ENCODE measurements around the gene ANKS1B.

Gene ANKS1B

DNA sequence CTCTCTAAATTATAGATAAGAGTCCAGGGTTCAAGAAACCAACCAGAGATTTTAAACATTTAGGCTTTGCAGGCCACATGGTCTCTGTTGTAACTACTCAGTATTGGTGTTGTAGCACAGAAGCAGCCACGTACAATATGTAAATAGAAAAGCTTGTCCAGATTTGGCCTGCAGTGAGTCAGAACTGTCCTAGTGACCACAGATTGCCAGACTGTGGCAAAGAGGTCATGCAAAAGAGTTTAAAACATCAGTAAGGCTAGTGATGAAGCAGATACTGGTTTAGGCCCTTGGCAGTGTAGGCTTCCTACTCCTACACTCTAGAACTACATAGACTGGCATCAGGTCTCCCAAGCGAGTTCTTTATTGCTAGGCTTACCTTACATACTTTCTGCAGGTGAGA, 454.8 kb downstream of the ANKS1B start:
- H3K4me3 ChIP-seq (ENCODE audit: low read length), result no peak overlapping the region
- no peaks in the 10 kb centered on the region for H3K27me3 ChIP-seq (ENCODE audit: insufficient read depth, low read length)

DNA sequence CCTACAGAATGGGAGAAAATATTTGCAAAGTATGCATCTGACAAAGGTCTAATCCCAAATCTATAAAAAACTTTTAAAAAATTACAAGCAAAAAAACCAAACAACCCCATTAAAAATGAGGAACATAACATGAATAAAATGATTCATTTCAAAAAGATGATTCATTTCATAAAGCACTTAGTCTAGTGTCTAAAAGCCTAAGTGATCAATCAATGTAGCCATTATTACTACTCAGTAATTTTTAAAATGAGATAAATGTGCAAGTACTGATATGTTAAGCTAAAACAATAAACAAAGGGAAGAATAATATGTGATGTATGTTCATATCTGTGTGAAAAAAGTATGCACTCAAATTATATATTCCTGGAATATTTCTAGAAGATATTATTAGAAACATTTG, 456.3 kb downstream of the ANKS1B start:
- Histone ChIP-seq H3K9me3 (ENCODE audit: low read length) (no peaks in the 10 kb centered on the region), H3K36me3 (ENCODE audit: insufficient read depth, low read length) (no peaks in the 10 kb centered on the region), H3K4me3 (ENCODE audit: low read length) (no peak overlapping the region), H3K4me1 (ENCODE audit: insufficient read depth, low read length) (no peaks in the 10 kb centered on the region), H3K27me3 (ENCODE audit: insufficient read depth, low read length) (no peaks in the 10 kb centered on the region), H2AFZ (ENCODE audit: low read depth, low read length) (no peak overlapping the region)

More for the DNA sequence above, 454.8 kb downstream of the ANKS1B start:
- H2AFZ ChIP-seq (ENCODE audit: low read depth, low read length), result no peak overlapping the region
- H3K4me1 ChIP-seq (ENCODE audit: insufficient read depth, low read length), result no peaks in the 10 kb centered on the region
- H3K9me3 ChIP-seq (ENCODE audit: low read length), result no peaks in the 10 kb centered on the region
- H3K36me3 ChIP-seq (ENCODE audit: insufficient read depth, low read length), result no peaks in the 10 kb centered on the region

DNA sequence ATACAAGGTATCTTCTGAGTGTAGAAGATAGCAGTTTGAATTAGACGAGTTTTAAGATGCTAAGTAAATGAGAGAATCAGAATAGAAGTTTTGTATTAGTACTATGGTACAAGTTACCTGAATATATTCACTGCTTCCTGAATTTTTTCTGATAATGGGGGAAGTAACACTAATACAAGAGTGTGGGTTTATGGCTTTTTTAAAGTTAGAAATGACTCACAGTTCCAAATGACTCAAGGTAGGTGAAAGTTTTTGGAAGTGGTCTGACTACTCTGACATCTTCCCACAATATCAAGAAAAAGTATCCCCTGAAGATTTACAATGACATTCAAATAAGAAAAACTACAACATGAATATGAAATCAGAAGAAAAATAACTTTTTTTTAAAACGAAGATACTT, 460.9 kb downstream of the ANKS1B start:
- Histone ChIP-seq H3K9me3 (ENCODE audit: low read length) (no peaks in the 10 kb centered on the region), H3K36me3 (ENCODE audit: insufficient read depth, low read length) (no peaks in the 10 kb centered on the region), H3K27me3 (ENCODE audit: insufficient read depth, low read length) (no peaks in the 10 kb centered on the region), H3K4me1 (ENCODE audit: insufficient read depth, low read length) (no peaks in the 10 kb centered on the region), H3K4me3 (ENCODE audit: low read length) (no peak overlapping the region), H2AFZ (ENCODE audit: low read depth, low read length) (no peak overlapping the region)

DNA sequence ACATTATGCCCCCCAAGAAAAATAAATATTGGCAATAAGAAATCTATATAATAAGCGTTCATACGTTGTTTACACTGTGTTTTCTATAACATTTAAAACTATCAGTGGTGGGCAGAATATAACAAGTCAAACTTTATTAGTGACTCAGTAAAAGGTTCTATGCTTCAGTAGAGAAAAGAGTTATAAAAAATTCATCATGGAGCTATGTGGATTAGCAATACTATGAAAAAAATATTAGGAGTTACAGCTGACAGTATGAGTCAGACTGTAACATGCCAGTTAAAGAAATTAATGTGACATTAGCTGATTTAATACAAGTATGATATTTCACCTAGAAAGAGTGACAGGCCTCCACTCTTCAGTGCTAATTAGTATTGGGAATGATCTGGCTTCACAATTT, 462.3 kb downstream of the ANKS1B start:
- H3K4me1 ChIP-seq (ENCODE audit: insufficient read depth, low read length), result no peaks in the 10 kb centered on the region

GRCh38 chr12:99521664-99522063, 463.1 kb downstream of the ANKS1B start:
- Histone ChIP-seq H3K4me1 (ENCODE audit: insufficient read depth, low read length) (no peaks in the 10 kb centered on the region), H3K4me3 (ENCODE audit: low read length) (no peak overlapping the region), H3K36me3 (ENCODE audit: insufficient read depth, low read length) (no peaks in the 10 kb centered on the region), H3K27me3 (ENCODE audit: insufficient read depth, low read length) (no peaks in the 10 kb centered on the region), H3K9me3 (ENCODE audit: low read length) (no peaks in the 10 kb centered on the region), H2AFZ (ENCODE audit: low read depth, low read length) (no peak overlapping the region)

More for the DNA sequence above, 462.3 kb downstream of the ANKS1B start:
- Histone ChIP-seq H3K9me3 (ENCODE audit: low read length) (no peaks in the 10 kb centered on the region), H3K4me3 (ENCODE audit: low read length) (no peak overlapping the region), H2AFZ (ENCODE audit: low read depth, low read length) (no peak overlapping the region), H3K36me3 (ENCODE audit: insufficient read depth, low read length) (no peaks in the 10 kb centered on the region), H3K27me3 (ENCODE audit: insufficient read depth, low read length) (no peaks in the 10 kb centered on the region)

DNA sequence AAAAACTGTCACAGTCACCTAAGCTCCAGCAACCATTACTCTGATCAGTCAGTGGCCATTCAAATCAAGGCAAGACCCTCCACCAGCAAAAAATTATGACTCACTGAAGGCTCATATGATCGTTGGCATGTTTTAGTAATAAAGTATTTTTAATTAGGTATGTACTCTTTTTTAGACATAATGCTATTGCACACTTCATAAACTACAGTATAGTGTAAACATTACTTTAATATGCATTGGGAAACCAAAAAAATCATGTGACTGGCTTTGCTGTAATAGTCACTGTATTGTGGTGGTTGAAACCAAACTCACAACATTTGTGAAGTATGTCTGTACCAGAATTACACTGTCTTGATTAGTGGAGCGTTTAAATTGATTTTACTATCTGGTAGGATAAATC, 471.7 kb downstream of the ANKS1B start:
- Histone ChIP-seq H2AFZ (ENCODE audit: low read depth, low read length) (no peak overlapping the region), H3K4me3 (ENCODE audit: low read length) (no peak overlapping the region), H3K27me3 (ENCODE audit: insufficient read depth, low read length) (no peaks in the 10 kb centered on the region), H3K36me3 (ENCODE audit: insufficient read depth, low read length) (no peaks in the 10 kb centered on the region), H3K4me1 (ENCODE audit: insufficient read depth, low read length) (no peaks in the 10 kb centered on the region), H3K9me3 (ENCODE audit: low read length) (no peaks in the 10 kb centered on the region)

DNA sequence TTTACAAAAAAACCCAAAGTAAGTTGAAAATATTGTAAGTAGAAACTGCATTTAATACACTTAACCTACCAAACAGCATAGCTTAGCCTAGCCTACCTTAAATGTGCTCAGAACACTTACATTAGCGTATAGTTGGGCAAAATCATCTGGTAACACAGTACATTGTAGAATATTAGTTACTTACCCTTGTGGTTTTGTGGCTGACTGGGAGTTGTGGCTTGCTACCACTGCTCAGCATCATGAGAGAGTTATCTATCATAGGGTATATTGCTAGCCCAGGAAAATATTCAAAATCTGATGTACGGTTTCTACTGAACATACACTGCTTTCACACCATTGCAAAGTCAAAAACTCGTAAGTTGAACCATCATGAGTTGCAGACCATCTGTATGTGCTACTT, 478.9 kb downstream of the ANKS1B start:
- no peaks in the 10 kb centered on the region for H3K36me3 ChIP-seq (ENCODE audit: insufficient read depth, low read length)
- no peaks in the 10 kb centered on the region for H3K4me1 ChIP-seq (ENCODE audit: insufficient read depth, low read length)
- no peak overlapping the region for H3K4me3 ChIP-seq (ENCODE audit: low read length)
- H3K9me3 ChIP-seq (ENCODE audit: low read length), result no peaks in the 10 kb centered on the region
- H2AFZ ChIP-seq (ENCODE audit: low read depth, low read length), result no peak overlapping the region
- H3K27me3 ChIP-seq (ENCODE audit: insufficient read depth, low read length), result no peaks in the 10 kb centered on the region

GRCh38 chr12:99498756-99499155, 486.0 kb downstream of the ANKS1B start:
- Histone ChIP-seq H3K9me3 (ENCODE audit: low read length) (no peaks in the 10 kb centered on the region), H3K36me3 (ENCODE audit: insufficient read depth, low read length) (no peaks in the 10 kb centered on the region), H3K4me1 (ENCODE audit: insufficient read depth, low read length) (peaks cover 11% of the 10 kb centered on the region), H3K27me3 (ENCODE audit: insufficient read depth, low read length) (no peaks in the 10 kb centered on the region), H2AFZ (ENCODE audit: low read depth, low read length) (no peak overlapping the region), H3K4me3 (ENCODE audit: low read length) (no peak overlapping the region)

DNA sequence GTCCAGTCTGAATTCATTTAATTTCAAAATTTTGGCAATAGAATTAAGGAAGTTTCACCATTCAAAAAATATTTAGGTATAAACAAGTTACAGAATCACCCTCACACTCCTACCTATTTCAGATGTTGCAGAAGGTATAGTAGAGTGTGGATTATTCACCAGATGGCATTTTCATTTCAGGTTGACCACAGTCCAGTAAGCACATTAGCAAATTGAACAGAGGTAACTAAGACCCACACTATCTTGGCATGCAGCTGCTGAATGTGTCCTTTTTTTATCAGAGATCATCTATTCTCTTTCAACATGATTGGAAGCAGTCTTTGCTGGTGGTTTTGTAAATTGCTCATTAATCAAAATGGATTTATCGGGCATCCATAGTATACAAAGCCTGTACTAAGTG, 488.9 kb downstream of the ANKS1B start:
- no peak overlapping the region for H3K4me3 ChIP-seq (ENCODE audit: low read length)
- H2AFZ ChIP-seq (ENCODE audit: low read depth, low read length), result no peak overlapping the region
- H3K9me3 ChIP-seq (ENCODE audit: low read length), result no peaks in the 10 kb centered on the region
- H3K27me3 ChIP-seq (ENCODE audit: insufficient read depth, low read length), result no peaks in the 10 kb centered on the region
- no peaks in the 10 kb centered on the region for H3K36me3 ChIP-seq (ENCODE audit: insufficient read depth, low read length)
- H3K4me1 ChIP-seq (ENCODE audit: insufficient read depth, low read length), result peaks cover 11% of the 10 kb centered on the region

GRCh38 chr12:99493197-99493596, 491.5 kb downstream of the ANKS1B start:
- Histone ChIP-seq H3K36me3 (ENCODE audit: insufficient read depth, low read length) (no peaks in the 10 kb centered on the region), H3K9me3 (ENCODE audit: low read length) (no peaks in the 10 kb centered on the region), H3K27me3 (ENCODE audit: insufficient read depth, low read length) (no peaks in the 10 kb centered on the region), H3K4me1 (ENCODE audit: insufficient read depth, low read length) (peaks cover 10% of the 10 kb centered on the region), H3K4me3 (ENCODE audit: low read length) (no peak overlapping the region), H2AFZ (ENCODE audit: low read depth, low read length) (no peak overlapping the region)

DNA sequence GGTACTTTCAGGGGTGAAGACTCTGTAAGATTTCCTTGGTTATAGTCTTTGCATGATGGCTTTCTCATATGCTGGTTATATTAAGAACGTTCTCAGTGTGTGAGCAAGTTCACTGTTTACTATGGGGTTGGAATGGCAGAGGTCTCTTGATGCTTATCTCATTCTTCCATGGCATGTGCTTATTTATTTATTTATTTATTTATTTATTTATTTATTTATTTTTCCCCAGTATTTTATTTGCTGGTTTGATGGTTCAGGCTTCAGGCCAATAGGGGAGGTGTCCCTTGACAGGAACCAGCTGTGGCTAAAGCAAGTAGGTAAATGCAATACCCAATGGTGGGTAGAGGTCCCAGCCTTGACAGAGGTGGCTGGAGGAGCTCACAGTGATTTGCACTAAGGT, 498.5 kb downstream of the ANKS1B start:
- no peaks in the 10 kb centered on the region for H3K9me3 ChIP-seq (ENCODE audit: low read length)
- no peaks in the 10 kb centered on the region for H3K36me3 ChIP-seq (ENCODE audit: insufficient read depth, low read length)
- no peaks in the 10 kb centered on the region for H3K4me1 ChIP-seq (ENCODE audit: insufficient read depth, low read length)
- H2AFZ ChIP-seq (ENCODE audit: low read depth, low read length), result no peak overlapping the region
- H3K4me3 ChIP-seq (ENCODE audit: low read length), result no peak overlapping the region
- H3K27me3 ChIP-seq (ENCODE audit: insufficient read depth, low read length), result no peaks in the 10 kb centered on the region

- Histone ChIP-seq H3K4me1 (ENCODE audit: insufficient read depth, low read length) (peaks cover 5% of the 10 kb centered on the region), H3K36me3 (ENCODE audit: insufficient read depth, low read length) (no peaks in the 10 kb centered on the region), H3K4me3 (ENCODE audit: low read length) (no peak overlapping the region), H3K27me3 (ENCODE audit: insufficient read depth, low read length) (no peaks in the 10 kb centered on the region), H3K9me3 (ENCODE audit: low read length) (no peaks in the 10 kb centered on the region), H2AFZ (ENCODE audit: low read depth, low read length) (no peak overlapping the region)
These were observed 505.6 kb downstream of the ANKS1B start for GRCh38 chr12:99479149-99479548.

GRCh38 chr12:99476956-99477355, 507.8 kb downstream of the ANKS1B start:
- no peak overlapping the region for H3K4me3 ChIP-seq (ENCODE audit: low read length)
- H2AFZ ChIP-seq (ENCODE audit: low read depth, low read length), result no peak overlapping the region

GRCh38 chr12:99455350-99456035, 529.2 kb downstream of the ANKS1B start:
- Histone ChIP-seq H3K9me3 (ENCODE audit: low read length) (no peaks in the 10 kb centered on the region), H2AFZ (ENCODE audit: low read depth, low read length) (no peak overlapping the region), H3K27me3 (ENCODE audit: insufficient read depth, low read length) (no peaks in the 10 kb centered on the region), H3K36me3 (ENCODE audit: insufficient read depth, low read length) (no peaks in the 10 kb centered on the region), H3K4me3 (ENCODE audit: low read length) (no peak overlapping the region), H3K4me1 (ENCODE audit: insufficient read depth, low read length) (no peaks in the 10 kb centered on the region)

More at GRCh38 chr12:99476956-99477355, 507.8 kb downstream of the ANKS1B start:
- no peaks in the 10 kb centered on the region for H3K27me3 ChIP-seq (ENCODE audit: insufficient read depth, low read length)
- H3K36me3 ChIP-seq (ENCODE audit: insufficient read depth, low read length), result no peaks in the 10 kb centered on the region
- H3K4me1 ChIP-seq (ENCODE audit: insufficient read depth, low read length), result peaks cover 5% of the 10 kb centered on the region
- H3K9me3 ChIP-seq (ENCODE audit: low read length), result no peaks in the 10 kb centered on the region

All from neuron (in vitro differentiated cells).